IPS-NIHi7 (cell line): ENCODE results near the gene SYTL2.
"Not testable (repeated sequence)": the region's sequence is repeated elsewhere in the genome, so short reads cannot be mapped to it uniquely, and the experiment has no call there.

ENCODE experiments used
- DNase-seq: peaks from one replicate; pipeline ENCODE4 v3.0.0; 2012; ENCODE audit warnings: mixed read lengths; ENCODE audit errors: extremely low spot score

SYTL2 gene

GRCh38 chr11:85685125-85685819 lies 125.7 kb downstream of the SYTL2 start:
- no peak for DNase-seq

- no peak for DNase-seq
Observed at GRCh38 chr11:85682330-85683305, 128.3 kb downstream of the SYTL2 start.

GRCh38 chr11:85680897-85681296 lies 130.0 kb downstream of the SYTL2 start:
- no peak for DNase-seq

GRCh38 chr11:85679576-85679975 lies 131.4 kb downstream of the SYTL2 start:
- no peak for DNase-seq

GRCh38 chr11:85673393-85673792 lies 137.5 kb downstream of the SYTL2 start:
- no peak for DNase-seq

- no peak for DNase-seq
Observed at GRCh38 chr11:85672105-85672902, 138.6 kb downstream of the SYTL2 start.

- DNase-seq, result not testable (repeated sequence)
Observed at GRCh38 chr11:85670949-85671663, 139.8 kb downstream of the SYTL2 start.

GRCh38 chr11:85668157-85668556 lies 142.8 kb downstream of the SYTL2 start:
- DNase-seq, result no peak

GRCh38 chr11:85666687-85667086 lies 144.3 kb downstream of the SYTL2 start:
- no peak for DNase-seq

- no peak for DNase-seq
Observed at GRCh38 chr11:85665733-85666132, 145.2 kb downstream of the SYTL2 start.

- peak; percentile 92 for DNase-seq
Observed at GRCh38 chr11:85664615-85665481, 146.1 kb downstream of the SYTL2 start, which contains the start of gene CREBZF. Gene CREBZF, minus strand, starts transcription at chr11:85665129. Its CDS starts 254 bp downstream, at chr11:85664875.

- DNase-seq, result peak; percentile 69
Observed at GRCh38 chr11:85663753-85664614, 147.0 kb downstream of the SYTL2 start.

GRCh38 chr11:85663080-85663752 lies 147.7 kb downstream of the SYTL2 start:
- no peak for DNase-seq

GRCh38 chr11:85661972-85662664 lies 148.8 kb downstream of the SYTL2 start:
- DNase-seq, result no peak

GRCh38 chr11:85658180-85658579 lies 152.8 kb downstream of the SYTL2 start:
- DNase-seq, result no peak

- no peak for DNase-seq
Observed at GRCh38 chr11:85656777-85657176, 154.2 kb downstream of the SYTL2 start.

- DNase-seq, result not testable (repeated sequence)
Observed at GRCh38 chr11:85654343-85654742, 156.6 kb downstream of the SYTL2 start.
